Ovary (tissue), 9 donors: ENCODE results near the gene CHST6. TPM values are rescaled to one million over a fixed set of nuclear protein-coding genes. Genes with fewer than 3 reads are reported as not detected.
"Not testable (repeated sequence)": the region's sequence is repeated elsewhere in the genome, so short reads cannot be mapped to it uniquely, and the experiment has no call there.

Source experiments
- DNase-seq, 5 donors: peaks; one replicate each; pipeline ENCODE4 v3.0.0-alpha.2; 2019 to 2020
- H3K27ac ChIP-seq, 2 donors: fragments of 200-600 bp; one replicate each; pipeline versions ENCODE4 v1.5.1 to v1.8.0; 2019 to 2022
- H3K27me3 ChIP-seq: fragments of 200-600 bp; one replicate; pipeline ENCODE4 v1.8.0; 2022
- H3K36me3 ChIP-seq: fragments of 200-600 bp; sonication (generic); one replicate; pipeline ENCODE4 v1.5.1; 2019
- H3K4me1 ChIP-seq: one replicate; pipeline ENCODE4 v1.8.1; 2013; ENCODE audit warnings: mild to moderate bottlenecking, moderate library complexity; ENCODE audit not compliant: insufficient read depth
- H3K4me3 ChIP-seq: fragments of 200-600 bp; sonication (generic); one replicate; pipeline ENCODE4 v1.5.1; 2017
- H3K9me3 ChIP-seq, 2 donors: fragments of 200-600 bp in 1 of 2; sonication (generic) in 1 of 2; one replicate each; pipeline versions ENCODE4 v1.5.1 to v1.8.1; 2013 to 2019; ENCODE audit warnings: mild to moderate bottlenecking in 1 of 2, moderate library complexity in 1 of 2
- CTCF ChIP-seq, 3 donors: fragments of 450-650 bp in 2 of 3; fragments of 200-600 bp in 1 of 3; IDR thresholded peaks; one replicate each; pipeline versions ENCODE4 v1.5.1 to v1.8.0; 2016 to 2022; ENCODE audit warnings: antibody characterized with exemption in 3 of 3, mild to moderate bottlenecking in 1 of 3
- EP300 ChIP-seq: sonication (generic); formaldehyde crosslinking; IDR thresholded peaks from one replicate; pipeline ENCODE4 v1.6.1; 2017; ENCODE audit warnings: antibody characterized with exemption
- POLR2A ChIP-seq: fragments of 450-650 bp; IDR thresholded peaks from one replicate; pipeline ENCODE4 v1.6.1; 2017; ENCODE audit warnings: antibody characterized with exemption, mild to moderate bottlenecking, moderate library complexity
- WGBS, 3 donors: extraction: QIAGEN DNeasy Blood & Tissue Kit in 1 of 3; methylation state at CpG; one replicate each; pipeline versions ENCODE4 v1.1.5 to v1.1.7; 2013 to 2017; 5-methylcytosine and 5-hydroxymethylcytosine counted together
- intact Hi-C, 4 donors: fragments of 100-400 bp; cut with DNase I; formaldehyde crosslinking; loops; one replicate each; pipeline versions ENCODE4 v1.11.0 to v1.15.1; 2022 to 2023
- polyA plus RNA-seq, 2 donors: library from polyadenylated mRNA; stranded (reverse); fragments of 200-250 nt in 1 of 2; fragments of 350-450 nt in 1 of 2; fragmentation: Illumina TruSeq in 1 of 2; extraction: RNeasy Lipid Tissue Mini Kit (QIAGEN cat#74804) in 1 of 2; gene quantifications; one replicate each; pipeline ENCODE4 v1.2.3, GENCODE V29; 2013 to 2014
- total RNA-seq, 7 donors: library from RNA; depleted of rRNA in 2 of 7; stranded (reverse); fragments of >200 nt in 2 of 7; fragmentation: NEBNext Ultra II Directional in 3 of 7; extraction: Animal tissue kit (Norgen Biotek cat#: 25700) in 3 of 7; gene quantifications; one replicate each; pipeline versions ENCODE4 v1.1.0 to v1.2.4, GENCODE V29; 2016 to 2023
- donor health status: DM: no; HTN: no; CAD: no; lungs with moderate emphysema.
- donor health status: DM: no; HTN: no; CAD: no.
- donor health status: Bipolar disorder and iron deficiency.
- donor health status: DM: yes; HTN: yes; CAD: no.
- donor health status: DM: no; HTN: no; CAD: no.
- donor health status: DM: yes; HTN: yes; CAD: no.

Gene CHST6
- total and polyA plus RNA-seq, 9 donors = 0.04 to 1.4 (median 0.50) TPM

GRCh38 chr16:75506107-75506506, 10.9 kb upstream of the CHST6 start:
- TF ChIP-seq CTCF (IDR thresholded peaks at IDR 0.05) (no peak), POLR2A (no peak), EP300 (no peak)
- intact Hi-C loops = no loop called here
- WGBS, 3 donors = 63 to 72% (median 68%) methylated on average over 3 of the region's 3 CpGs

DNA sequence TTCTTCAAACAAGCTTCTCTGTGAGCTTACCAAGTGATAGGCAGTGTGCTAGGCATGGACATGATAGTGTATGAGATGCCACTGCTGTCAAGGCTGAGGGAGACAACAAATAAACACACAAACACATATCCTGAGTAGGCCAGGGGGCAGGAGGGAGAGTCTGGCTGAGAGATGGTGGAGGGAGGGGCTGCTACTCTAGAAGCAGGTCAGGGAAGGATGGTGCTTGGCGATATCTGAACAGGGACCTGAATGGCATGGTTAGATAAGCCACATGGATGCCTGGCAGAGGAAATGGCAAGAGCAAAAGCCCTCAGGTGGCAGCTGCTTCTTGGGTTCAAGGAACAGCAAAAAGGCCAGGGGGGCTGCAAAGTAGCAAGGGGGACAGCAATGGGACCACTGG, 8.6 kb upstream of the CHST6 start:
- DNase-seq = no peak
- H3K4me3 ChIP-seq = no peak overlapping the region
- H3K36me3 ChIP-seq = no peaks in the 10 kb centered on the region
- TF ChIP-seq POLR2A (no peak), CTCF (IDR thresholded peaks at IDR 0.05) (no peak), EP300 (no peak)
- H3K27ac ChIP-seq = no peak overlapping the region
- intact Hi-C loops = no loop called here
- H3K9me3 ChIP-seq = no peaks in the 10 kb centered on the region
- 88 to 94% (median 89%) methylated on average over 1 of the region's 1 CpG for WGBS, 3 donors
- H3K4me1 ChIP-seq = no peaks in the 10 kb centered on the region
- no peaks in the 10 kb centered on the region for H3K27me3 ChIP-seq

More at GRCh38 chr16:75506107-75506506, 10.9 kb upstream of the CHST6 start:
- no peak for DNase-seq
- Histone ChIP-seq H3K27ac (no peak overlapping the region), H3K27me3 (no peaks in the 10 kb centered on the region), H3K4me1 (no peaks in the 10 kb centered on the region), H3K36me3 (no peaks in the 10 kb centered on the region), H3K9me3 (no peaks in the 10 kb centered on the region), H3K4me3 (no peak overlapping the region)

DNA sequence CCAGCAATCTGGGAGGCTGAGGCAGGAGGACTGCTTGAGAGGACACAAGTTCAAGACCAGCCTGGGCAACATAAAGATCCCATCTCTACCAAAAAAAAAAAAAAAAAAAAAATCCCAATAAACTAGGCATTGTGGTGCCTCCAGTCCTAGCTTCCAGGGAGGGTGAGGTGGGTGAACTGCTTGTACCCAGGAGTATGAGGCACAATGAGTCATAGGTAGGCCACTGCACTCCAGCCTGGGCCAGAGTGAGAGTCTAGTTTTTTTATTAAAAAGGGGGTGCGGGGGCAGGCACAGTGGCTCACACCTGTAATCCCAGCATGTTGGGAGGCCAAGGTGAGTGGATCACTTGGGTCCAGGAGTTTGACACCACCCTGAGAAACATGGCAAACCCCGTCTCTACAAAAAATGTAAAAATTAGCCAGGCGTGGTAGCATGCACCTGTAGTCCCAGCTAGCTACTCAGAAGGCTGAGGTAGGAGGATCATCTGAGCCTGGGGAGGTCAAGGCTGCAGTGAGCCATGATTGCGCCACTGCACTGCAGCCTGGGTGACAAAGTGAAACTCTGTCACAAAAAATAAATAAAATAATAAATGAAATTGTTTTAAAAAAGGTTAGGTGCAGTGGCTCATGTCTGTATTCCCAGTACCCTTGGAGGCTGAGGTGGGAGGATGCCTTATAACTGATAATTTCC, 7.8 kb upstream of the CHST6 start:
- intact Hi-C loops = no loop called here
- no peaks in the 10 kb centered on the region for H3K4me1 ChIP-seq
- H3K27me3 ChIP-seq = no peaks in the 10 kb centered on the region
- TF ChIP-seq CTCF (IDR thresholded peaks at IDR 0.05) (no peak), POLR2A (no peak), EP300 (no peak)
- 90 to 95% (median 93%) methylated on average over 4 of the region's 4 CpGs for WGBS, 3 donors
- no peak overlapping the region for H3K4me3 ChIP-seq
- no peak for DNase-seq
- H3K27ac ChIP-seq = no peak overlapping the region
- no peaks in the 10 kb centered on the region for H3K9me3 ChIP-seq
- H3K36me3 ChIP-seq = no peaks in the 10 kb centered on the region

- DNase-seq, H3K27ac ChIP-seq, H3K4me1 ChIP-seq, H3K36me3 ChIP-seq, intact Hi-C loops, H3K4me3 ChIP-seq, H3K27me3 ChIP-seq, H3K9me3 ChIP-seq: not testable (repeated sequence)
- 13 to 17% (median 14%) methylated on average over 6 of the region's 6 CpGs for WGBS, 3 donors
These were observed 6.6 kb upstream of the CHST6 start for GRCh38 chr16:75501820-75502219.

DNA sequence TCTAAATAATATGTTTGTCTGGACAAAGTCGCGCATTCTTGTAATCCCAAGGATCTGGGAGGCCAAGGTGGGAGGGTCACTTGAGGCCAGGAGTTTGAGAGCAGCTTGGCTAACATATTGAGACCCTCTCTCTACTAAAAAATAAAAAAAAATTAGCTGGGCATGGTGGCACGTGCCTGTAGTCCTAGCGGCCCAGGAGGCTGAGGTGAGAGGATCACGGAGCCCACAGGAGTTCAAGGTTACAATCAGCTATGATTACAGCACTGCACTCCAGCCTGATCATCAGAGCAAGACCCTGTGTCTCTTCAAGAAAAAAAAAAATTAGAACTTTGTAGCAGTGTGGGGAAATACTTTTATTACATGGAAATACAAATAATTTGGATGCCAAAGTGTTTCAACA, 6.1 kb upstream of the CHST6 start:
- DNase-seq = no peak
- no peaks in the 10 kb centered on the region for H3K27me3 ChIP-seq
- WGBS, 3 donors = 41 to 55% (median 49%) methylated on average over 5 of the region's 5 CpGs
- H3K4me3 ChIP-seq = no peak overlapping the region
- H3K9me3 ChIP-seq = no peaks in the 10 kb centered on the region
- TF ChIP-seq EP300 = no peak
- TF ChIP-seq POLR2A = no peak
- TF ChIP-seq CTCF (IDR thresholded peaks at IDR 0.05) = no peak
- intact Hi-C loops = no loop called here
- H3K36me3 ChIP-seq = no peaks in the 10 kb centered on the region
- H3K27ac ChIP-seq = no peak overlapping the region
- no peaks in the 10 kb centered on the region for H3K4me1 ChIP-seq

DNA sequence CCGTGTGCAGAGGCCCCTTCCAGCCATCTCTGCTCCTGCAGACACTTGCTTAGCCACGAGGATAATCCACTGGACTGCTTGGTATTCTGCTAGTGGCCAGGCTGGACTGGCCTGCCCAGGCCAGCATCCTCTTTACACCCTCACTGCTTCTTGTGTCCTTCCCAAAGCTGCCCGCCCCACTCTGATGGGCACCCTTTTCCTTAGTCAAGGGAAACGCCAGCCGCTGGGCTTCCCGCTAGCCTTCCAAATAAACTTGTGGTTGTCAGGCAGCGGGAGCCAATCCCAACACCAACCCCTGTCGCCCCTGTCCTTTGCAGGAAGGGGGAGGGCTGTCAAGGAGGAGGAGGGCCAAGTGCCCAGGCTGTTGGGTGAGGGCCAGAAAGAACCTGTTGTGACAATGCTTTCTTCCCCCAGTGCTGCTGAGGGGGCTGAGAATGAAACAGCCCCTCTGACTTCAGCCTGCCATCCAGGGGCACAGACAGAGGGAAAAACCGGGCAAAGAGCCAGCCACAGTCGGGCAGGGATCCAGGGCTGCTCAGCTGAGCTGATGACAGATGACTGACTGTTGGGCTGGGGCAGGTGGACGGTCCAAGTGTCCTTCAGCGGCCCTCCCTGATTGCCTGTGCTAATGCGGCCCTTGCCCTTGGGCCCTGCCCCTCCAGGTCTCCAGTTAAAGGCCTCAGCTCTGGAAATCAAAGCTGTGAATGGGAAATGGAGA, 3.5 kb upstream of the CHST6 start:
- H3K27ac ChIP-seq, H3K4me1 ChIP-seq, H3K36me3 ChIP-seq, DNase-seq, H3K27me3 ChIP-seq, intact Hi-C loops, H3K9me3 ChIP-seq, H3K4me3 ChIP-seq: not testable (repeated sequence)
- 53 to 66% (median 60%) methylated on average over 8 to 12 of the region's 13 CpGs for WGBS, 3 donors
